Natural killer cell (primary cell): ENCODE results near the gene RPRD1B. TPM values are rescaled to one million over a fixed set of nuclear protein-coding genes. Genes with fewer than 3 reads are reported as not detected.

Source experiments
- ATAC-seq, 3 donors: fragments of 150-1000 bp in 2 of 3; fragments of 200-7000 bp in 1 of 3; cut with Tn5 transposase; 1 replicate in 1 of 3; 2 replicates in 2 of 3; pipeline ENCODE4 v1.10.0; 2021; ENCODE audit warnings: mild to moderate bottlenecking in 2 of 3, moderate library complexity in 2 of 3
- DNase-seq, 2 donors: peaks; one replicate each; pipeline versions ENCODE4 v3.0.0 to v3.0.0-alpha.2; 2013 to 2021; ENCODE audit warnings: mixed read lengths in 1 of 2
- H3K27ac ChIP-seq: one replicate; pipeline ENCODE4 v1.5.1; 2013; ENCODE audit warnings: mild to moderate bottlenecking, low read length
- H3K27me3 ChIP-seq: one replicate; pipeline ENCODE4 v1.6.1; 2013; ENCODE audit warnings: low read length; ENCODE audit not compliant: control insufficient read depth, insufficient read depth
- H3K36me3 ChIP-seq: one replicate; pipeline ENCODE4 v1.6.1; 2013; ENCODE audit warnings: low read length; ENCODE audit not compliant: control insufficient read depth, insufficient read depth
- H3K4me1 ChIP-seq: one replicate; pipeline ENCODE4 v1.6.1; 2013; ENCODE audit warnings: low read length; ENCODE audit not compliant: control insufficient read depth, insufficient read depth
- H3K4me3 ChIP-seq: one replicate; pipeline ENCODE4 v1.5.1; 2013; ENCODE audit warnings: low read length
- H3K9me3 ChIP-seq: one replicate; pipeline ENCODE4 v1.6.1; 2013; ENCODE audit warnings: low read length; ENCODE audit not compliant: control insufficient read depth, insufficient read depth
- H3K27ac Mint-ChIP-seq, 2 donors: one replicate each; pipeline ENCODE4 v1.8.0; 2022; ENCODE audit warnings: mild to moderate bottlenecking in 2 of 2, mixed read lengths in 2 of 2, moderate library complexity in 1 of 2
- H3K27me3 Mint-ChIP-seq, 2 donors: one replicate each; pipeline ENCODE4 v1.8.0; 2022; ENCODE audit warnings: low read depth in 2 of 2, mixed read lengths in 2 of 2
- H3K36me3 Mint-ChIP-seq: one replicate; pipeline ENCODE4 v1.8.0; 2022; ENCODE audit warnings: mixed read lengths
- H3K4me1 Mint-ChIP-seq, 2 donors: one replicate each; pipeline ENCODE4 v1.8.0; 2022; ENCODE audit warnings: mixed read lengths in 2 of 2
- H3K4me3 Mint-ChIP-seq: one replicate; pipeline ENCODE4 v1.8.0; 2022; ENCODE audit warnings: mild to moderate bottlenecking, moderate library complexity, mixed read lengths
- H3K9me3 Mint-ChIP-seq, 2 donors: one replicate each; pipeline ENCODE4 v1.8.0; 2022; ENCODE audit warnings: mixed read lengths in 2 of 2
- CTCF ChIP-seq: fragments of 200-600 bp; IDR thresholded peaks from one replicate; pipeline ENCODE4 v1.8.0; 2022; ENCODE audit warnings: antibody characterized with exemption
- WGBS: methylation state at CpG from one replicate; pipeline ENCODE4 v1.1.7; 2013; ENCODE audit warnings: missing lambda C conversion rate; ENCODE audit not compliant: insufficient coverage; 5-methylcytosine and 5-hydroxymethylcytosine counted together
- intact Hi-C: fragments of 100-400 bp; cut with micrococcal nuclease; formaldehyde crosslinking; loops from one replicate; pipeline ENCODE4 v1.14.2; 2022
- total RNA-seq, 4 donors: library from RNA; stranded (reverse); fragments of 120-200 nt in 1 of 4; gene quantifications; one replicate each; pipeline versions ENCODE4 v1.2.3 to v1.2.4, GENCODE V29; 2013 to 2022

Gene RPRD1B
- total RNA-seq, 3 donors from 2014 or later (not counting 1 experiment from before 2014, with no cell fraction given) = 75.8 to 87.3 (median 77.6) TPM

GRCh38 chr20:38073307-38074071, 39.9 kb downstream of the RPRD1B start:
- Mint-ChIP-seq H3K4me1 (peaks cover 21 to 25% of the 10 kb centered on the region in 2 donors), H3K36me3 (peaks cover 21% of the 10 kb centered on the region), H3K4me3 (no peak overlapping the region), H3K27me3 (no peaks in the 10 kb centered on the region), H3K9me3 (no peaks in the 10 kb centered on the region), H3K27ac (peak overlapping the region; percentile 35 to 44)
- ATAC-seq = peak; percentile 76 to 83 (median 81)
- Histone ChIP-seq H3K36me3 (peaks cover 50% of the 10 kb centered on the region), H3K4me1 (peaks cover 3% of the 10 kb centered on the region), H3K27ac (no peak overlapping the region), H3K27me3 (no peaks in the 10 kb centered on the region), H3K9me3 (no peaks in the 10 kb centered on the region), H3K4me3 (no peak overlapping the region)
- intact Hi-C loops = loop anchor here (1.0 to 5.0 kb wide), 3 partner anchors 41 to 149 kb away; partner anchors contain the start of gene TGM2
- DNase-seq = peak in 1 of 2 donors; percentile 64
- TF ChIP-seq CTCF = peak; percentile 74
- WGBS = 76% methylated on average over 4 of the region's 5 CpGs

- intact Hi-C loops = no loop called here
- Histone ChIP-seq H3K4me3 (no peak overlapping the region), H3K36me3 (peaks cover 43% of the 10 kb centered on the region), H3K27ac (no peak overlapping the region), H3K4me1 (peaks cover 3% of the 10 kb centered on the region), H3K9me3 (no peaks in the 10 kb centered on the region), H3K27me3 (no peaks in the 10 kb centered on the region)
- ATAC-seq (no peak), DNase-seq (no peak)
- no peak for TF ChIP-seq CTCF
- Mint-ChIP-seq H3K27me3 (no peaks in the 10 kb centered on the region), H3K9me3 (no peaks in the 10 kb centered on the region), H3K36me3 (peaks cover 23% of the 10 kb centered on the region), H3K4me3 (no peak overlapping the region), H3K4me1 (peaks cover 29 to 32% of the 10 kb centered on the region in 2 donors), H3K27ac (peak overlapping the region; percentile 13 to 15)
- WGBS = 90% methylated on average over 2 of the region's 3 CpGs
These were observed 41.8 kb downstream of the RPRD1B start for GRCh38 chr20:38075161-38075998.

GRCh38 chr20:38076548-38076947, 43.0 kb downstream of the RPRD1B start:
- H3K4me1 Mint-ChIP-seq = peaks cover 31 to 41% of the 10 kb centered on the region in 2 donors

More at GRCh38 chr20:38076548-38076947, 43.0 kb downstream of the RPRD1B start:
- no peak for DNase-seq
- Histone ChIP-seq H3K36me3 (peaks cover 34% of the 10 kb centered on the region), H3K4me3 (no peak overlapping the region), H3K27me3 (no peaks in the 10 kb centered on the region), H3K27ac (no peak overlapping the region), H3K9me3 (no peaks in the 10 kb centered on the region), H3K4me1 (peaks cover 3% of the 10 kb centered on the region)
- H3K27ac Mint-ChIP-seq = no peak overlapping the region
- H3K27me3 Mint-ChIP-seq = no peaks in the 10 kb centered on the region
- peaks cover 18% of the 10 kb centered on the region for H3K36me3 Mint-ChIP-seq
- TF ChIP-seq CTCF = no peak
- no peak overlapping the region for H3K4me3 Mint-ChIP-seq
- no peaks in the 10 kb centered on the region for H3K9me3 Mint-ChIP-seq
- ATAC-seq = no peak
- intact Hi-C loops = no loop called here
